Stomach (tissue), 9 donors: ENCODE measurements around the gene BNC2. TPM values are rescaled to one million over a fixed set of nuclear protein-coding genes. Genes with fewer than 3 reads are reported as not detected.

ENCODE experiments used
- DNase-seq, 2 donors: peaks; one replicate each; pipeline versions ENCODE4 v3.0.0 to v3.0.0-alpha.2; 2013 to 2019
- H3K27ac ChIP-seq, 5 donors: fragments of 200-600 bp in 4 of 5; sonication (generic) in 4 of 5; one replicate each; pipeline ENCODE4 v1.5.1; 2013 to 2019; ENCODE audit warnings: mild to moderate bottlenecking in 1 of 5, moderate library complexity in 1 of 5
- H3K27me3 ChIP-seq, 3 donors: fragments of 200-600 bp; sonication (generic); one replicate each; pipeline ENCODE4 v1.5.1; 2017 to 2019; ENCODE audit warnings: mixed run types in 1 of 3
- H3K36me3 ChIP-seq, 4 donors: fragments of 200-600 bp; sonication (generic); 1 replicate in 3 of 4; 2 replicates in 1 of 4; pipeline ENCODE4 v1.5.1; 2016 to 2019
- H3K4me1 ChIP-seq, 4 donors: fragments of 200-600 bp; sonication (generic); one replicate each; pipeline ENCODE4 v1.5.1; 2016 to 2019
- H3K4me3 ChIP-seq, 4 donors: fragments of 200-600 bp; sonication (generic) in 3 of 4; one replicate each; pipeline ENCODE4 v1.5.1; 2016 to 2019; ENCODE audit warnings: mild to moderate bottlenecking in 1 of 4
- H3K9me3 ChIP-seq, 4 donors: fragments of 200-600 bp; sonication (generic); one replicate each; pipeline ENCODE4 v1.5.1; 2016 to 2019
- EP300 ChIP-seq: sonication (generic); formaldehyde crosslinking; IDR thresholded peaks from one replicate; pipeline ENCODE4 v1.6.1; 2017; ENCODE audit warnings: antibody characterized with exemption
- POLR2A ChIP-seq, 4 donors: fragments of 450-650 bp; IDR thresholded peaks; one replicate each; pipeline ENCODE4 v1.6.1; 2016; ENCODE audit warnings: antibody characterized with exemption in 4 of 4, control low read depth in 2 of 4, mild to moderate bottlenecking in 1 of 4, moderate library complexity in 1 of 4
- POLR2AphosphoS5 ChIP-seq, 3 donors: sonication (generic); formaldehyde crosslinking; IDR thresholded peaks; one replicate each; pipeline ENCODE4 v1.6.1; 2016; ENCODE audit warnings: antibody characterized with exemption in 3 of 3
- WGBS, 5 donors: extraction: QIAGEN DNeasy Blood & Tissue Kit in 3 of 5; methylation state at CpG; one replicate each; pipeline versions ENCODE4 v1.1.5 to v1.1.7; 2013 to 2018; 5-methylcytosine and 5-hydroxymethylcytosine counted together
- intact Hi-C: fragments of 100-400 bp; cut with DNase I; formaldehyde crosslinking; loops from one replicate; pipeline ENCODE4 v1.15.1; 2023; ENCODE audit warnings: low total_unique reads
- polyA plus RNA-seq, 3 donors: library from polyadenylated mRNA; stranded (reverse); fragments of 200-250 nt; gene quantifications; one replicate each; pipeline ENCODE4 v1.2.3, GENCODE V29; 2013
- total RNA-seq, 5 donors: library from RNA; depleted of rRNA; stranded (reverse); fragments of >200 nt; gene quantifications; one replicate each; pipeline versions ENCODE4 v1.1.0 to v1.2.3, GENCODE V29; 2014 to 2016
- TF ChIP-seq, protein P1 (sequence below), 7 experiments: fragments of 450-650 bp in 4 of 7; fragments of 200-600 bp in 3 of 7; sonication (generic) in 3 of 7; IDR thresholded peaks; one replicate each; pipeline ENCODE4 v1.5.1; 2016 to 2019; ENCODE audit warnings: antibody characterized with exemption in 7 of 7, control low read depth in 2 of 7, mild to moderate bottlenecking in 1 of 7
- donor health status: healthy with polysubstance abuse.
- donor health status: Bipolar disorder and iron deficiency.
- donor health status: healthy.

BNC2 gene
- total and polyA plus RNA-seq, 8 donors = 1.1 to 60.7 (median 7.6) TPM

DNA sequence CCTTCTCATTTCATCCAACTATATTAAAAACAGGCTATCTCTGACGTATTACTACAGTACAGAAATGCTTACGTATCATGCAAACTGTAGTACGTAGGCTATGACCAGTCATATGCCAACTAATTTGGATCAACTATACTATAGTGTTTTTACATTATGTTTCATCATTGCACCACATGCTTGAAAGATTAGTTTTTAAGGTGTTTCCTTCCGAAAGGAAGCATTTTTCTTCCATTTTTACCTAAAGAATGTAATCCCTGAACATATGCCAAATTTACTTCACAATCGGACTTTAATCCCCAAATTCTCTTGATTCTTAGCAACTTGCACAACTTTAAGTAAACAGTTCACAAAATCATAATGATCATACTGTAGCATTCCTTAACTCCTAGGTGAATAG, 153.9 kb downstream of the BNC2 start:
- no peak overlapping the region for H3K4me3 ChIP-seq
- WGBS, 5 donors = 89 to 96% (median 92%) methylated on average over 5 of the region's 5 CpGs
- H3K36me3 ChIP-seq = no peaks in the 10 kb centered on the region
- peaks cover 0 to 10% (median 0%) of the 10 kb centered on the region in 4 donors for H3K4me1 ChIP-seq
- TF ChIP-seq POLR2AphosphoS5 (IDR thresholded peaks at IDR 0.05) = no peak
- TF ChIP-seq POLR2A (IDR thresholded peaks at IDR 0.05) = no peak
- no peak for TF ChIP-seq EP300
- TF ChIP-seq, protein P1, sequence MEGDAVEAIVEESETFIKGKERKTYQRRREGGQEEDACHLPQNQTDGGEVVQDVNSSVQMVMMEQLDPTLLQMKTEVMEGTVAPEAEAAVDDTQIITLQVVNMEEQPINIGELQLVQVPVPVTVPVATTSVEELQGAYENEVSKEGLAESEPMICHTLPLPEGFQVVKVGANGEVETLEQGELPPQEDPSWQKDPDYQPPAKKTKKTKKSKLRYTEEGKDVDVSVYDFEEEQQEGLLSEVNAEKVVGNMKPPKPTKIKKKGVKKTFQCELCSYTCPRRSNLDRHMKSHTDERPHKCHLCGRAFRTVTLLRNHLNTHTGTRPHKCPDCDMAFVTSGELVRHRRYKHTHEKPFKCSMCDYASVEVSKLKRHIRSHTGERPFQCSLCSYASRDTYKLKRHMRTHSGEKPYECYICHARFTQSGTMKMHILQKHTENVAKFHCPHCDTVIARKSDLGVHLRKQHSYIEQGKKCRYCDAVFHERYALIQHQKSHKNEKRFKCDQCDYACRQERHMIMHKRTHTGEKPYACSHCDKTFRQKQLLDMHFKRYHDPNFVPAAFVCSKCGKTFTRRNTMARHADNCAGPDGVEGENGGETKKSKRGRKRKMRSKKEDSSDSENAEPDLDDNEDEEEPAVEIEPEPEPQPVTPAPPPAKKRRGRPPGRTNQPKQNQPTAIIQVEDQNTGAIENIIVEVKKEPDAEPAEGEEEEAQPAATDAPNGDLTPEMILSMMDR (IDR thresholded peaks at IDR 0.05) = no peak
- H3K27ac ChIP-seq = no peak overlapping the region
- no peak for DNase-seq
- no peaks in the 10 kb centered on the region for H3K27me3 ChIP-seq
- intact Hi-C loops = no loop called here
- no peaks in the 10 kb centered on the region for H3K9me3 ChIP-seq

DNA sequence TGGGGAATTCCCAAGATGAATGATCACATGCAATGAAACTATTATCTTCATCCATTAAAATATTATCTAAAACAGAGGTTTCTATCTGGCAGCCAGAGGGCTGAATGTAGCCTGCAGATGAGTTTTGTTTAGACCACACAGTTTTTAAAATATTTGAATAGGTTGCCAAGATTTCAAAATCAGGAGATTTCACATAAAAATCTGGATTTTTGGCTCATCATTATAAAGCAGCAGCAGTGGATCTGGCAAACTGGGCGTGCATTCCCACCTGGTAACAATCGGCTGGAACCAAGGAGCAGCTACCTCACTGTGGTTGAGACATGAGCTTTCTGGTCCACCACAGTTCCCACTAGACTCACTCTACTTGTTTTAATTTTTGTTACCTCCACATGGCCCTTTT, 155.1 kb downstream of the BNC2 start:
- no peaks in the 10 kb centered on the region for H3K9me3 ChIP-seq
- no peak overlapping the region for H3K4me3 ChIP-seq
- no peaks in the 10 kb centered on the region for H3K27me3 ChIP-seq
- intact Hi-C loops = no loop called here
- no peak for DNase-seq
- no peaks in the 10 kb centered on the region for H3K36me3 ChIP-seq
- 41 to 80% (median 58%) methylated on average over 2 of the region's 2 CpGs for WGBS, 5 donors
- peaks cover 0 to 10% (median 0%) of the 10 kb centered on the region in 4 donors for H3K4me1 ChIP-seq
- TF ChIP-seq, protein P1 (IDR thresholded peaks at IDR 0.05) = no peak
- TF ChIP-seq POLR2A (IDR thresholded peaks at IDR 0.05) (no peak), EP300 (no peak), POLR2AphosphoS5 (IDR thresholded peaks at IDR 0.05) (no peak)
- H3K27ac ChIP-seq = no peak overlapping the region

DNA sequence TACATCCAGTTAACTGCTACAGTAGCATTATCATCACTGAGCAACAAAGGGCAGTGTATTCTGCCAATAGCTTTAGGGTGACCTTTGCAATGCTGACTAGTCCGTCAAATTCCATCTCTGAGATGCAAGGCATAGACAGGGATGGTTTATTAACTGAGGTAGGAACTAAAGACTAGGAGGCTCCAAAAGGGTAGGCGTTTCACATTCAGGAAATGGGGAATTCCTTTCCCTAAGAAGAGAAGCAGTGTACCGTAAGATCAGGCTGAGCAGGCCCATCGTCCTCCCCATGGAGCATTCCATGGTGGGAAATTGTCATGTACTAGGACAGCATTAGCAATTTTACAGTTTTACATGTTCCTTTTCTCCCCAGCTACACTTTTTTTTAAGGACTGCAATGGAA, 157.7 kb downstream of the BNC2 start:
- intact Hi-C loops = no loop called here
- Histone ChIP-seq H3K36me3 (no peaks in the 10 kb centered on the region), H3K4me3 (no peak overlapping the region), H3K9me3 (no peaks in the 10 kb centered on the region), H3K27ac (no peak overlapping the region), H3K4me1 (peaks cover 0 to 12% (median 0%) of the 10 kb centered on the region in 4 donors), H3K27me3 (no peaks in the 10 kb centered on the region)
- 82 to 93% (median 84%) methylated on average over 4 of the region's 4 CpGs for WGBS, 5 donors
- TF ChIP-seq POLR2AphosphoS5 (IDR thresholded peaks at IDR 0.05) (no peak), EP300 (no peak)
- no peak for DNase-seq

DNA sequence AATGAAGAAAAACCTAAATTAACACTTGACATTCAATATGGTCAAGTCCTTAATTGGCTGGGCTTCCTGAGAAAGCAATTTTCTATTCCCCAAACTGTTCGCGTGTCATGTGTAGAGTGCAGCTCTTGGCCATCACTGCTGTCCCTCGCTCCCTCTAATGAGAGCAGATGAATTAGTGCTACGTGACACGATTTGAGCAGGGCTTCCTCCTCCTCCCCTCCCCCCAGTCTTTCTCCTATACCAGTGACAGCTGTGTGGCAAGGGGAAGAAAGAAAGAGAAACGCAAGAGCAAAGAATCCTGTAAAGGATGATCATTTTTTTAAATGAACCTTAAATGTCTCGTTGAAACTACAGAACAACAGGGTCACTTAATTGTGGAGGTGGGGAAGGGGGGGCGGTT, 159.6 kb downstream of the BNC2 start:
- TF ChIP-seq POLR2A (IDR thresholded peaks at IDR 0.05) = no peak
- TF ChIP-seq POLR2AphosphoS5 (IDR thresholded peaks at IDR 0.05) = no peak
- TF ChIP-seq, protein P1 (IDR thresholded peaks at IDR 0.05) = no peak
- TF ChIP-seq EP300 = no peak
- no peak for DNase-seq
- Histone ChIP-seq H3K27me3 (no peaks in the 10 kb centered on the region), H3K27ac (no peak overlapping the region), H3K4me3 (no peak overlapping the region), H3K36me3 (no peaks in the 10 kb centered on the region), H3K4me1 (peaks cover 0 to 13% (median 2%) of the 10 kb centered on the region in 4 donors), H3K9me3 (no peaks in the 10 kb centered on the region)
- 55 to 71% (median 61%) methylated on average over 8 of the region's 8 CpGs for WGBS, 5 donors
- intact Hi-C loops = no loop called here

DNA sequence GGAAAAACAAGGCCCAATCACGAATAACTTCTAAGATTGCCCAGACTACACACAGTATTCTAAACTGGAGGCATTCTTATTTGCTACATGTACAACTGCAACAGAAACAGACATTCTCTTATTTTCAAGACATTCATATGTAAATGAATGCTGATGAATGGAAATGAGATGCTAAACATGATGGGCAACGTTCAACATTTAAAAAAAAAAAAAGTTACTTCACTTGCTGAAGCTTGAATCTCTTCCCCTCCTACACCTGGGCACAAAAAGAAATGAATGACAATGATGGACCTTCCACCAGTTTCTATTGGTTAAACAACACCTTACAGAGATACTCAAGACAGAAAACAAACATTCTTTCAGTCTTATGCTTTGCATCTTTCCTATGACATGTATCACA, 160.5 kb downstream of the BNC2 start:
- Histone ChIP-seq H3K27ac (no peak overlapping the region), H3K36me3 (no peaks in the 10 kb centered on the region), H3K4me1 (peaks cover 0 to 21% (median 4%) of the 10 kb centered on the region in 4 donors), H3K4me3 (no peak overlapping the region), H3K9me3 (no peaks in the 10 kb centered on the region), H3K27me3 (no peaks in the 10 kb centered on the region)
- 64 to 76% (median 71%) methylated on average over 2 of the region's 2 CpGs for WGBS, 5 donors
- no peak for TF ChIP-seq POLR2AphosphoS5 (IDR thresholded peaks at IDR 0.05)
- TF ChIP-seq, protein P1 (IDR thresholded peaks at IDR 0.05) = no peak
- intact Hi-C loops = no loop called here
- DNase-seq = no peak
